ENCODE measurements around the gene PFN1. TPM values are rescaled to one million over a fixed set of nuclear protein-coding genes. Genes with fewer than 3 reads are reported as not detected.

The PFN1 gene
- total RNA-seq, 1 donor from 2014 or later = 1,046 TPM

DNA sequence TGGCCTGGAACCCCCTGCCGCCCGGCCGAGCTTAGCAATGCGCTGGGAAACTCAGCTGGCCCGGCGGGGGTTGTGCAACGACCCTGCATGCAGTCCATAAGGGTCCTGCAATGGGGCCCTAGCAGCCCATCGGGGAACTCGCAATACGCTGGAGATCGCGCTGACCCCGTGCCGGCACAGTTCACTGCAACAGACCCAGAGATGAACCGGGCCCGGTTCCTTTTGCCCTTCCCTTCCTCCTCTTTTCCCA lies 8.9 kb downstream of the PFN1 start:
- Histone ChIP-seq H3K4me1 (peaks cover 11 to 27% of the 10 kb centered on the region in 2 donors), H3K9me3 (no peaks in the 10 kb centered on the region), H3K36me3 (peaks cover 34 to 46% of the 10 kb centered on the region in 2 donors), H3K27ac (peak overlapping the region; percentile 88 to 92), H3K4me3 (peak overlapping the region; percentile 79 to 82), H3K27me3 (no peaks in the 10 kb centered on the region)
- intact Hi-C loops (cut with DNase I) = loop anchor here (1.0 to 2.0 kb wide), 2 partner anchors 37 to 58 kb away; partner anchors contain the start of genes CHRNE, INCA1 and KIF1C
- peak in 1 of 2 donors; percentile 70 for DNase-seq (ENCODE audit: low spot score in 2 of 2)
- no peak for TF ChIP-seq CTCF (IDR thresholded peaks at IDR 0.05)

DNA sequence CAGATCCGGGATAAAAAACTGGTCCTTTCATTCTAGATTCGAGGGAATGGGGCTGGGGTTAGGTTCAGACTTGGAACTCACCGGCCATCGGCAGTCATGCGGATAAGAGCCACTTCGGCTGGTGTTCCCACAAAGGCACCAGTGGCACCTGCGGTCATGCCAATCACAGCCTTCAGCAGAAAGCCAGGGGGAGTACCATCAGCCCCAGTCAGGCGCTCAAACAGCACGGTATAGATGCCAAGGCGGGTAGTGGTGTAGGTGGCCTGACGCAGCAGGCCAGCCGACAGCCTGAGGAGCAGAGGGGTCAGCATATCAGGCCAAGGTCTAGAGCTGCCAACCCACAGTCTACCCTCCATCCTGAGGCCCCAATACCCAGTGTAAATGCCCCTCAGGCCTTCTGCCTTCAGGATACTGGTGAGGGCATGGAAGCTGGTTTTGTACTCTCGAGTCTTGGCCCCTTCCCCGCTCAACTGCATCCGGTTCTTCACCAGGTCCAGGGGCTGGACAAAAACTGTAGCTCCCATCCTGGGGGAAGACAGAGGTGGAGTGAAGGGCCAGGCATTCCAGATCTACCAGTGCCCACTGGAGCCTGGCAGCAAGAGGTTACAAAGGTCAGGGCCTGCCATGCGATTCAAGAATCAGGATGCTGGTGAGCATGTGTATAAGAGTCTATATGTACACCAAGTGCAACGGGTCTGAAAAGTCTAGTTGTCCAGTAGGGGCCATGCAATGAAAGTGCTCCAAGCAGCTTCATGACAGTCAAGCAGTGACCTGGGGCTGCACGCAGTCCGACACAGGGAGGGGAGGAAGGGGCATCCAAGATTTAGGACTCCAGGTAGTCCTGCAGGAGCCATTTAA lies 9.4 kb downstream of the PFN1 start:
- peaks cover 11 to 22% of the 10 kb centered on the region in 2 donors for H3K4me1 ChIP-seq
- H3K27me3 ChIP-seq = no peaks in the 10 kb centered on the region
- intact Hi-C loops (cut with DNase I) = loop anchor here (1.0 to 2.0 kb wide), 2 partner anchors 36 to 58 kb away; partner anchors contain the start of genes CHRNE, INCA1 and KIF1C
- DNase-seq (ENCODE audit: low spot score in 2 of 2) = no peak
- H3K4me3 ChIP-seq = peak overlapping the region; percentile 79 to 82
- H3K9me3 ChIP-seq = no peaks in the 10 kb centered on the region
- TF ChIP-seq CTCF (IDR thresholded peaks at IDR 0.05) = no peak
- peaks cover 29 to 41% of the 10 kb centered on the region in 2 donors for H3K36me3 ChIP-seq
- peak overlapping the region; percentile 88 to 92 for H3K27ac ChIP-seq

DNA sequence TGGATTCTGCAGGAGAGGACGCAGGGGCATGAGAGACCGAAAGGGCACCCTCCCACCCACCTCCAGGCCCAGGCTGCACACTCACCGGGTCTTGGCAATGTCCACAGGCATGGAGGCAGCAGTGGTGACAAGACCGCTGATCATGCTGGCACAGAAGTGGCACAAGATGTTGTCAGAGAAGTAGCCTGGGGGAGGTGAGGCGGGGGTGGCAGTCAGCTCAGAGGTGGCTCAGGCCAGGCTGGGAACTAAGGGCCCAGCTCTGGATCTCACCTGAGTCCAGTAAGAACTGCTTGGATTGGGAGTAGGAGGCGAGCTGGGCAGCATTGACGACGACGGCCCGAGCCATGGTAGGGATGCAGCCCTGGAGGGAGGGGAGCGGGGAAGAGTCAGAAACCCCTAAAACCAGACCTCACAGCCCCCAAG lies 10.2 kb downstream of the PFN1 start:
- TF ChIP-seq CTCF (IDR thresholded peaks at IDR 0.05) = no peak
- Histone ChIP-seq H3K36me3 (peaks cover 21 to 34% of the 10 kb centered on the region in 2 donors), H3K9me3 (no peaks in the 10 kb centered on the region), H3K4me1 (peaks cover 11 to 22% of the 10 kb centered on the region in 2 donors), H3K27me3 (no peaks in the 10 kb centered on the region), H3K27ac (peak overlapping the region in 1 of 2 donors; percentile 92), H3K4me3 (no peak overlapping the region)
- intact Hi-C loops (cut with DNase I) = loop anchor here (2.0 kb wide), 1 partner anchor 35 kb away; the partner anchor contains the start of gene CHRNE
- no peak for DNase-seq (ENCODE audit: low spot score in 2 of 2)

GRCh38 chr17:4937553-4937952 lies 10.8 kb downstream of the PFN1 start:
- no peaks in the 10 kb centered on the region for H3K27me3 ChIP-seq
- no peak for DNase-seq (ENCODE audit: low spot score in 2 of 2)
- peaks cover 18 to 29% of the 10 kb centered on the region in 2 donors for H3K36me3 ChIP-seq
- H3K9me3 ChIP-seq = no peaks in the 10 kb centered on the region
- H3K4me1 ChIP-seq = peaks cover 11 to 22% of the 10 kb centered on the region in 2 donors
- intact Hi-C loops (cut with DNase I) = no loop called here
- H3K4me3 ChIP-seq = no peak overlapping the region
- no peak for TF ChIP-seq CTCF (IDR thresholded peaks at IDR 0.05)
- no peak overlapping the region for H3K27ac ChIP-seq

DNA sequence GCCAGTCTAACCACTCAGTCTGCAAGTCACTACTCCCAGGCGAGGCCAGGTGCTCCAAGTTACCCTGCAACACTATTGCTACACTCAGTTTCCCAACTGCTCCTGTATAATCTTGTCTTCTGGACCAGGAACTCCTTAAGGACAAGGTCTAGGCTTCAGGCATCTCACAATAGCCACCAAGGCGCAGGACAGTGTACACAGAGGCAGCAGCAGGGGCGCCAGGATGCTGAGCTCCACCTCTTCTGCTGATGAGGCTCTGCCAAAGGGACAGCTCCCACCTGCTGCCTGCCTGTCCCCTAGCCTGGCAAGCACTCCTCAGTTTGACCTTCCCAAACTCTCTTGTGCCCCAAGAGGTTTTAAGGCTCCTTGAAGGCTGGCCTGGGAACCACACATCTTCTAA lies 11.9 kb downstream of the PFN1 start:
- peaks cover 18 to 20% of the 10 kb centered on the region in 2 donors for H3K36me3 ChIP-seq
- H3K4me3 ChIP-seq = no peak overlapping the region
- H3K9me3 ChIP-seq = no peaks in the 10 kb centered on the region
- H3K27ac ChIP-seq = no peak overlapping the region
- H3K27me3 ChIP-seq = no peaks in the 10 kb centered on the region
- TF ChIP-seq CTCF (IDR thresholded peaks at IDR 0.05) = no peak
- no peak for DNase-seq (ENCODE audit: low spot score in 2 of 2)
- H3K4me1 ChIP-seq = peaks cover 11 to 15% of the 10 kb centered on the region in 2 donors
- intact Hi-C loops (cut with DNase I) = no loop called here

Measured in ascending aorta (tissue), 2 donors.